ENCODE data around the gene COPG1.

The COPG1 gene

GRCh38 chr3:129278966-129279906 is 29.8 kb downstream of the COPG1 start:
- in situ Hi-C loops (cut with MboI; ENCODE audit: low sequenced_read_pairs): no loop called here

DNA sequence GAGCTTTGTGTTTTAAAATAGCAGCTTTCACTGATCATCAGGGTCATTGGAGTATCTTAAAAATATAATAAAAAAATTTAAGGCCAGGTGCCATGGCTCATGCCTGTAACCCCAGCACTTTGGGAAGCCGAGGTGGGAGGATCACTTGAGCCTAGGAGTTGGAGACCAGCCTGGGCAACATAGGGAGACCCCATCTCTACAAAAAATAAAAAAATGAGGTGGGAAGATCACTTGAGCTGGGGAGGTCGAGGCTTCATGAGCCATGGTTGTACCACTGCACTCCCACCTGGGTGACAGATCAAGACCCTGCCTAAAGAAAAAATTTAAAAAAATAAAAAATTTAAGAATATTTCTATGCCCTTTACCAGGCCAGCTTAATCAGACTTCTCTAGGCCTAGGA is 30.8 kb downstream of the COPG1 start:
- in situ Hi-C loops (cut with MboI; ENCODE audit: low sequenced_read_pairs): no loop called here

DNA sequence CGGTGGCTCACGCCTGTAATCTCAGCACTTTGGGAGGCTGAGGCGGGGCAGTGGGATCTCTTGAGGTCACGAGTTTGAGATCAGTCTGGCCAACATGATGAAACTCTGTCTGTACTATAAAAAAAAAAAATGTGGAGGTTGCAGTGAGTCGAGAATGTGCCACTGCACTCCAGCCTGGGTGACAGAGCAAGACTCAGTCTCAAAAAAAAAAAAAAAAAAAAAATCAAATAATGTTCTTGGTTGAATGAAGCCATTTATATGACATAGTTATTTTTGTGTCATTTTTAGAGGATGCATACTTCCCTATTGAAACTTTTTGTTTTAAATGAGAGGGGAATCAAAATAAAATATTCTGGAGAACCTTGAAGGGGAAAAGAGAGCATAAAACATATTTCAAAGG is 32.3 kb downstream of the COPG1 start:
- in situ Hi-C loops (cut with MboI; ENCODE audit: low sequenced_read_pairs): no loop called here

DNA sequence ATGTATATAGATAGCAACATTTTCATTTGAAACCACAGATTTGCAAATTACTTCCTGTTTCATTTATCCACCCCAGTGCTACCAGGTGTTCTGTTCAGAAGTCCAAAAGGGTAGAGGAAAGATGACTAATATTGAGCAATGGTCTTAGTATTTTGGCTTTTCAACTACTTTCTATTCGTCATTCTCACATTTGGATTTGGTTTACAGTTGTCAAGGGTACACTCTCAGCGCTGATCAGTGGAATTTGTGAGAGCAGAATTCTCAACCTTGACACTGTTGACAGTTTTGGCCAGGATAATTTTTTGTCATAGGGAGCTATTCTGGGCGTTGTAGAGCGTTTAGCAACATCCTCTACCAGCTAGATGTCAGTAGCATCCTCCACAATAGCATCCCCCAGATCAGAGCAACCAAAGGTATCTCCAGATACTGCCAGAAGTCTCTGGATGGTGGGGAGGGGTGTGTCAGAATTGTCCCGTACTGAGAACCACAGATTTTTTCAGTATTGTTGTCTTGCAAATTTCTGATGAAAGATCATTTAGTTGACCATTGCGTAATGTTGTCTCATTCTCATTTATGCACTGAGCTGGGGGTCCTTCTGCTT is 33.4 kb downstream of the COPG1 start:
- in situ Hi-C loops (cut with MboI; ENCODE audit: low sequenced_read_pairs): no loop called here

- in situ Hi-C loops (cut with MboI; ENCODE audit: low sequenced_read_pairs): no loop called here
These were observed 36.7 kb downstream of the COPG1 start for GRCh38 chr3:129286081-129286480.

DNA sequence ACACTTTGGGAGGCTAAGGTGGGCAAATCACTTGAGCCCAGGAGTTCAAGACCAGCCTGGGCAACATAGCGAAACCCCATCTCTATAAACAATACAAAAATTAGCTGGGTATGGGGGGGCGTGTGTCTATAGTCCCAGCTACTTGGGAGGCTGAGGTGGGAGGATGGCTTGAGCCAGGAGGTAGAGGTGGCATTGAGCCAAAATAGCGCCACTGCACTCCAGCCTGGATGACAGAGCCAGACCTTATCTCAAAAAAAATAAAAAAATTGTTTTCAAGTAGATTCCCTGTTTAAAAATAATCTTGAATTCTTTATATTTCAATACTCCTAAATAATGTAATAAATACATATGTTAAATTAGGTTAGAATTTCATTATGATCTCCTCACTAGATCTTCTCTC is 39.0 kb downstream of the COPG1 start:
- in situ Hi-C loops (cut with MboI; ENCODE audit: low sequenced_read_pairs): no loop called here

DNA sequence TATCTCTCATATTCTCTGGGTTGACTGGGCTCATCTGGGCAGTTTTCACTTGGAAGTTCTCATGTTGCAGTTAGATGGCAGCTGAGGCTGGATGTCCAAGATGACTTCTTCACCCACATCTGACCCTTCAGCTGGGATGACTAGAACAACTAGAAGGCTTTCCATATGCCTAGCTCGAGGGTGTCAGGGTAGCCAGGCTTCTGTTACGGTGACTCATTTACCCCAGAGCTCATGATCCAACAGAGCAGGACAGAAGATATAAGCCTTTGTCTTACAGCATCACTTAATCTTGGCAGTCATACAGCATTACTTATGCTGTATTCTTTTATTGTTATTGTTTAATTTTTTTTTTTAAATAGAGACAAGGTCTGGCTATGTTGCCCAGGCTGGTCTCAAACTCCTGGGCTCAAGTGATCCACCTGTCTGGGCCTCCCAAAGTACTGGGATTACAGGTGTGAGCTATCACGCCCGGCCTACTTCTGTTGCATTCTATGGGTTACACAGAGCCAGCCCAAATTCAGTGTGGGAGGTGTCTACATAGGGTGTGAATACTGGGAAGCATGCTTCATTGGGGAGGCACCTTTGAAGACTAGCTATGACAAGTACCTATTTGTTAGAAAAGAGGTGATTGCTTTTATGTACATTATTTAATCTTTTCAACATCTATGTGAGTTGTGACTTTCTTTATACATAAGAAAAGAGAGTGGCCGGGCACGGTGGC is 40.0 kb downstream of the COPG1 start:
- in situ Hi-C loops (cut with MboI; ENCODE audit: low sequenced_read_pairs): no loop called here

- in situ Hi-C loops (cut with MboI; ENCODE audit: low sequenced_read_pairs): no loop called here
These were observed 42.0 kb downstream of the COPG1 start for GRCh38 chr3:129291236-129291886.

- in situ Hi-C loops (cut with MboI; ENCODE audit: low sequenced_read_pairs): no loop called here
These were observed 45.9 kb downstream of the COPG1 start for GRCh38 chr3:129295286-129295685.

DNA sequence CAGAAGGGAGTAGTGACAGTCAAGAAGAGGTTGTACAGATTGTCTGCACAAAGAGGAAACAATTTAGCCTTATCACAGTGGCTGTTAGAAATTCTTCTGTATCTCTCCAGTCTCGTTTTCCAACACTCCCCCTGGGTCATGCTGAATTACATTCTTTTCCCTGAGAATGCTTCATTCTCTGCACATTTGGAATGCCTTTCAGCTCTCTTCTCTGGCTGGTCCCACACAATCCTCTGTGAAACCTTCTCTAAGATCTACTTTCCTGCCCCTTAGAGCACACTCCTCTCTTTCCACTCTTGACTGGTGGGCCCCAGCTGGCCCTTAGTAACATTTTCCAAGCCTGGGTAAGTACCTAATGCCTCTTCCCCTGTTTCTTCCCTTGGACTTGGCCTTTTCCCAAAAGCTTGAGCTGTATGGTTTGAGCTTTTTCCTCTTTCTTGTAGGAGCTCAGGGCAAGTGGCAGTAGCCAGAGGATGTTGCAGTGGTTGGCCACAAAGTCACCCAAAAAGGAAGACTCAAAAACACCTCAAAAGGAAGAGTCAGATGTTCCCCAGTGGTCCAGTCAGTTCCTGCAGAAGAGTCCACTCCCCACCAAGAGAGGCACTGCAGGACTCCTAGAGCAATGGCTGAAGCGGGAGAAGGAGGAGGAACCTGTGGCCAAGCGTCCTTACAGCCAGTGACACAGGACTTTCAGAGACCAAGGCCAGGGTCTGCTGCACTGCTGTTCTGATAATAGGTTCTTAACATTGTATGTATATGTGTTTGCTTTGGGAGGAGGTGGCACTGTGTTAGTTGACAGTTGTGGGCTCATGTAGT is 54.9 kb downstream of the COPG1 start:
- in situ Hi-C loops (cut with MboI; ENCODE audit: low sequenced_read_pairs): no loop called here

DNA sequence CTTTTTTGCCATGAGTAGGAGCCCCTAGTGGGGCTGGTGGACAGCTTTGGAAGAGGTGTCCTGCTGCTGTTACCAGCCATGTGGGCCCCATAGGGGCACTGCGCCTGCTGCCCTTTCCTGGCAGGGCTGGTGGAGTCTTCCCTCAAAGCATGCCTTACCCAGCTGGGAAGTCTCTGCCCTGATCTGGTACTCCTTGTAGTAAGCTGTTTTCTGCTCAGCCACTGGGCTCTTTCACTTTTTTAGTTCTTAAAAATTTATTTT is 55.5 kb downstream of the COPG1 start:
- in situ Hi-C loops (cut with MboI; ENCODE audit: low sequenced_read_pairs): no loop called here

DNA sequence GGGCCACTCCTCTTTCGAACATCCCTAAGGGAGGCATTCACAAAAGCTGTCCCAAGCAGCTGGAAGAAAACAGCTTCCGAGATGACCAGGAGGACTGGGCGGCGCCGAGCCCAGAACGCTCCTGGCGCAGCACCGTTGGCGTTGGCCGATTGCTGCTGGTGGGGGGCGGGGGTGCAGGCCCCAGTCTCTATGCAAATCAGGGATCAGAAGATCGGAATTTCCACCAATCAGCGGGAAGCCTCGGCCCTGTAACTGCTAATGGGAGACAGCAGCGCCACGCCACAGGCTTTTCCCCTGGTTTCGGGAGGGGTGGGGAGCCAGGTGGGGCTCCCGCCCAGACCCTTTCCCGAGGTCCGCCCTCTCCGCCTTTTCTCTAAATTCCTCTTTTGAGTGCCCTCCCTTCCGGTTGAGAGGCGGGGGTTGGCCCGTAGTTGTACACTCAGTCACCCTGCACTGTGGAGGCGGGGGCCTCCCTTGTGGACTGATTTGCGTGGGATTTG is 56.2 kb downstream of the COPG1 start:
- in situ Hi-C loops (cut with MboI; ENCODE audit: low sequenced_read_pairs): no loop called here

- in situ Hi-C loops (cut with MboI; ENCODE audit: low sequenced_read_pairs): no loop called here
These were observed 59.2 kb downstream of the COPG1 start for GRCh38 chr3:129308636-129309035.

- in situ Hi-C loops (cut with MboI; ENCODE audit: low sequenced_read_pairs): no loop called here
These were observed 61.0 kb downstream of the COPG1 start for GRCh38 chr3:129310111-129311011.

DNA sequence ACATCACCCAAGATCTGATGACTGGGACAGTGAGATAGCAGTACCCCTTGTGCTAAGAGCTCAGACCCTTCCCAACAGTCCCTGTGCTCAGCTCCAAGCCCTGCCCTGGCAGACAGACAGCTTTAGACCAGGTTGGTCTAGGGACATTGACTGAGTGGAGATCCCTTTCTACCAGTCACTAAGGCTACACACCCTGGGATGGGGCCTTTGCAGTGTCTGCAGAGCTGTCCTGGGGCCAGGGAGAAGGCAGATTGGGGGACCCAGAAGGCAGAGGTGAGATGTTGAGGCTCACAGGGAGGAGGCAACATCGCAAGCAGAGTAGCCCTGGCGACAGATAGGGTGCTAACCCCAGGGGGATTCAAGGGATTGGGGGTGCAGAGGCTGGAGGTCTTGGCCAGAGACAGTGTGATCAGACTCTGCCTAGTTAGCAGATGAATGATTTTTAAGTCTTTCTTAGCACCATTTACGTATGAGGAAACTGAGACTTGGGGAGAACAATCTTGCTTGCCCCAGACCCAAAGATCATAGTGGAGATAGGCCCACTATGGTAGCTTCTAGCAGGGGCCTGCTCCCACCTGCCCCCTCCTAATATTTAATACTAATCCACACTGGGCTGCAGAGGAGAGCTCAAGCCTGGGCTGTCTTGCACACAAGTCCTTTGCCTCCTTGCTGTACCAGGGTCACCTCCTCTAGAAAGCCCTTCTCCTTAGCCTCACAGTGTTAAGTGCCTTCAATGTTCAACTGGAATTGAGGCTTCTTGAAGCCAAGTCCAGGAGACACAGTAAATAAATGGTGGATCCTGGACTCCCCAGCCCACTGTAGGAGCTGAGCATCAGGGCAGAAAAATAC is 61.9 kb downstream of the COPG1 start:
- in situ Hi-C loops (cut with MboI; ENCODE audit: low sequenced_read_pairs): no loop called here

DNA sequence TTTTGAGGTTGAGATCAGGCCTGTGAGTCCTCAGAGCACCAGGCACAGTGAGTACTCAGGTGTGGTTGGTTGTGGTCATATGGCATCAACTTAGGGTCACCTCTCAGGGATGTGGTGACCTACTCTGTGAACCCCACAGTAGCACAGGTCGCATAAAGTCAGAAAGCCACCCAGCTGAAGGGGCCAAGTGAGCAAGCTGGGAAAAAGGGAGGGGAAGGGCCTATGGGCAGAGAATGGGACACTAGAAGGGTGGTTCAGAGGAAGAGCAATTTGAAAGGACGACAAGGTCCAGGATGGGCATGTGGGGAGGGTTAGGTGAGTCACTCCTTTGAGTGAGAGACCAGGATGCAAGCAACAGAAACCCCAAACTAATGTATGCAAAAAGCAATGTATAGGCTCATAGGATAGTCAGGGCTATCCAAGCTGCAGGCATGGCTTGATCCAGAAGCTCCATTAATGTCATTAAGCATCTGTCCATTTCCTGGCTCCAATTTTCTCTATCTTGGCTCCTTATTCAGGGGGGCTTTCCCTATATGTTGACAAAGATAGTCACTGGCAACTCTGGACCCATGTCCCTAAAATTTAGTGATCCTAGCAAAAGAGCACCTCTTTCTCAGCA is 62.7 kb downstream of the COPG1 start:
- in situ Hi-C loops (cut with MboI; ENCODE audit: low sequenced_read_pairs): no loop called here

DNA sequence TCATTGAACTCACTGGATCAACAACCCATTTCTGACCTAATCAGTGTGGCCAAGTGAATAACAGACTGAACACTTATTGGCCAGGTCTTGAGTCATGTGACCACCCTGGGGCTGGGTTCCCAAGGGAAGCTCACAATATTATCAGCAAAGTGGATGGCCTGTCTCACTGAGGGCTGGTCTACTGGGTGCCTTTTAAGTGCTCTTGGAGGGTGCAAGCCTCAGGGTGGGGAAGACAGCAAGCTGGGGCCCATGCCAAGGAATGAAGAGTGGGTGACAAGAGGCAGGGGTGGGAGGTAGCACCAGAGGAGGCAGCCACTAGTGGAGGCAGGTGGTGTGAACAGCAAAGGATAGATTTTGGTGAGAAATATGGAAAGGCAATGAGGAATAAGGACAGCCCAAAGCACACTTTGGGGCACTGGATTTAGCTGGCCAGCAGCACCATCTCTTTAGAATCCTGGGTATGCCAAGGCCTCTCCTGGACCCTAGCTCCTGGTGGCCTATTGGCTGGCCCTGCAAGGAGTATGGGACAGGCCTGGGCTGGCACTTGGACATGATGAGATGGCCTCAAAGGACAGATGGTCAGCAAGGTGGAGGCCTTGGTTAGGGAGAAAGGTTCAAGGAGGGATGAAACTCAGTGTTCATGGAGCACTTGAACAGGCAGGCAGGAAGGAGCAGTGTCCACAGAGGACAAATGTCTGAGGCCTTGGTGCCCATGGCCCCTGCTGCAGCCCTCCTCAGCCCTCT is 63.4 kb downstream of the COPG1 start:
- in situ Hi-C loops (cut with MboI; ENCODE audit: low sequenced_read_pairs): no loop called here

GRCh38 chr3:129313415-129313664 is 63.9 kb downstream of the COPG1 start:
- in situ Hi-C loops (cut with MboI; ENCODE audit: low sequenced_read_pairs): no loop called here

Data from HL-60/S4 treated with retinoic acid at 250 ng/mL for 4 days and 3 days (cell line).